GM21360 (cell line): ENCODE measurements around the gene CTRB2.

Experiments used
- ATAC-seq: cut with Tn5 transposase; IDR thresholded peaks from one replicate; pipeline ENCODE4 v1.9.1; 2021; ENCODE audit warnings: mild to moderate bottlenecking, moderate library complexity; ENCODE audit not compliant: unreplicated experiment

Gene CTRB2

GRCh38 chr16:75179208-75179607, 27.8 kb downstream of the CTRB2 start:
- ATAC-seq = no peak

GRCh38 chr16:75176926-75177325, 30.0 kb downstream of the CTRB2 start:
- ATAC-seq = no peak

- ATAC-seq = no peak
Measured at GRCh38 chr16:75175074-75175473, 31.9 kb downstream of the CTRB2 start.

DNA sequence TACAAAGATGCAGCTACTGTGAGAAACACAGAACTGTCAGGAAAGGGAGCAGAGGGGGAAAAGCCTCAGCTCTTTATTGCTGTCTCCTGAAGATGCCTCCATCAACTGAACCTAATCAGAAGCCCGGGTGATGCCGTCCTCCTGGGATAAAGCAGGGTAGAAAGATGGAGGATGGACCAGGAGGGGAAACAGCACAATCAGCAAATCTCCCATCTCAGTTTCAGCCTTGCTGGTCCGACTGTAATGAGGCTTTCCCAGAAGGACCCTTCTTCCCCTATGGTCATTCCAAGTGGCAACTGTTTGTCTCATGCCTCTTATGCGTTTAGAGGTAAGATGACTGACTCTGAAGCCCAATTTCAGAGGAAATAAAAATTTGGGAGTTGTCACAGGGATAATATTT, 34.4 kb downstream of the CTRB2 start:
- ATAC-seq = no peak

DNA sequence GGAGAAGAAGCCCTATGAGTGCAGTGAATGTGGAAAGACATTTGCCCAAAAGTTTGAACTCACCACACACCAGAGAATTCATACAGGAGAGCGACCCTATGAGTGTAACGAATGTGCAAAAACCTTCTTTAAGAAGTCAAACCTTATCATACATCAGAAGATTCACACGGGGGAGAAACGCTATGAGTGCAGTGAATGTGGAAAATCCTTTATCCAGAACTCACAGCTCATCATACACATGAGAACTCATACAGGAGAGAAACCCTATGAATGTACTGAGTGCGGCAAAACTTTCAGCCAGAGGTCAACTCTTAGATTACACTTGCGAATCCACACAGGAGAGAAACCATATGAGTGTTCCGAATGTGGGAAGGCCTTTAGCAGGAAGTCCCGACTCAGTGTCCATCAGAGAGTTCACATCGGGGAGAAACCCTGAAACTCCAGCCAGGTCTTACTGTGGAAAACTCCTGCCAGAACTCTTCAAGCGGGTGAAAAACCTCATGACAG, 37.0 kb downstream of the CTRB2 start:
- no peak for ATAC-seq

DNA sequence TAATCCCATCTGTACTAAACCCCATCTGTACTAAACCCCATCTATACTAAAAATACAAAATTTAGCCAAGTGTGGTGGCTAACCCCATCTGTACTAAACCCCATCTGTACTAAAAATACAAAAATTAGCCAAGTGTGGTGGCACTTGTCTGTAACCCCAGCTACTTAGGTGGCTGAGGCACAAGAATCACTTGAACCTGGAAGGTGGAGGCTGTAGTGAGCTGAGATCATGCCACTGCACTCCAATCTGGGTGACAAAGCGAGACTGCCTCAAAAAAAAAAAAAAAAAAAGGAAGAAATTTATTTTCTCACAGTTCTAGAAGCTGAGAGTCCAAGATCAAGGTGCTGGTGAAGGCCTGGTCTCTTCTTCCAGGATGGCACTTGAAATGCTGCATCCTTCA, 46.6 kb downstream of the CTRB2 start:
- ATAC-seq = no peak
